AG04450 (cell line): ENCODE measurements around the gene NPAS3. TPM values are rescaled to one million over a fixed set of nuclear protein-coding genes. Genes with fewer than 3 reads are reported as not detected.

Source experiments
- CTCF ChIA-PET: fragments of 300-600, 350-600 bp; formaldehyde crosslinking; extraction: SDS; loops from one replicate; lab custom pipeline; 2022; ENCODE audit warnings: antibody characterized with exemption, inconsistent platforms; lab: Charles Lee
- POLR2A ChIA-PET: fragments of 350-600 bp; formaldehyde crosslinking; extraction: SDS; loops from one replicate; lab custom pipeline; 2021; ENCODE audit warnings: antibody characterized with exemption, inconsistent platforms; lab: Yijun Ruan, JAX
- DNase-seq: peaks from one replicate; pipeline ENCODE4 v3.0.0-alpha.2; 2011; ENCODE audit warnings: low read depth, low spot score
- H3K27ac ChIP-seq: one replicate; pipeline ENCODE4 v1.5.1; 2012; ENCODE audit warnings: low read depth, low read length, control low read depth
- H3K27me3 ChIP-seq: one replicate; pipeline ENCODE4 v1.6.0; 2012; ENCODE audit warnings: low read length; ENCODE audit not compliant: control insufficient read depth, insufficient read depth
- H3K4me3 ChIP-seq: 2 replicates; pipeline ENCODE4 v1.5.1; 2011; ENCODE audit warnings: mild to moderate bottlenecking, low read depth, low read length, control low read depth
- H3K9me3 ChIP-seq: 2 replicates; pipeline ENCODE4 v1.5.1; 2012; ENCODE audit warnings: low read length; ENCODE audit not compliant: control insufficient read depth, insufficient read depth
- polyA plus RNA-seq: library from polyadenylated mRNA; depleted of rRNA; stranded (reverse); fragments of >200 nt; gene quantifications from 2 replicates; pipeline ENCODE4 v1.2.3, GENCODE V29; 2011
- TF ChIP-seq, protein P1 (sequence below): IDR thresholded peaks from 2 replicates; pipeline ENCODE4 v1.5.1; 2011; ENCODE audit warnings: low read depth, low read length, control low read depth, inconsistent platforms

NPAS3 gene
- polyA plus RNA-seq, 1 experiment: not detected

DNA sequence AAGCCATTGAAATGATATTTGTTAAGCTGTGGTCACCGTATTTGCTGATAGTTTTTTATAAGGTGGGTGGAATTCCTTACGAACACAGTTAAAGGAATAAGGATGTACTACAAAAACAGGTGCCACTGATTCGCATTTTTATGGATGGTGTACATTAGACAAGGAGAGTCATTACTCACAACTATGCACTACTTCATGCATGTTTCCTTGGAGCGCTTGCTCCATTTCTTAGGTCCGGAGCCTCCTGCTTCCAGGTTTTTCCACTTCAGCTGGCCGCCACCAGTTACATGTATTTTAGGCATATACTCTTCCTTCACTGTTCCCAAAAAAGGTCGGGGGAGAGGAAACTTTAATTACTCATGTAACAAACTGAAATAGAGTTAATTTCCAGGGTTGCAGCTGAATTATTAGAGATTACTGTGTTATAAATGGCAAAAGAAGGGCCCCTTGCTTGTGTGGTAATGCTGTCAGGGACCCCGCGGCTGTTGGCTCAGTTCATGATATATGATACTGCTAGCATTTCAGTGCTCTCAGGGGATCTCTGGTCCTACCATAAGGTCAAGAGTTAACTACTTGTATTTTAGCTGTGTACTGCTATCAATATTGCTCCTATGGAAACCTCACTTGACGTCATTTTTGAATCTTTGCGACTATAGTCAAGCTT is 454.7 kb downstream of the NPAS3 start:
- Histone ChIP-seq H3K27me3 (no peaks in the 10 kb centered on the region), H3K9me3 (no peaks in the 10 kb centered on the region), H3K4me3 (no peak overlapping the region), H3K27ac (no peak overlapping the region)
- TF ChIP-seq, protein P1, sequence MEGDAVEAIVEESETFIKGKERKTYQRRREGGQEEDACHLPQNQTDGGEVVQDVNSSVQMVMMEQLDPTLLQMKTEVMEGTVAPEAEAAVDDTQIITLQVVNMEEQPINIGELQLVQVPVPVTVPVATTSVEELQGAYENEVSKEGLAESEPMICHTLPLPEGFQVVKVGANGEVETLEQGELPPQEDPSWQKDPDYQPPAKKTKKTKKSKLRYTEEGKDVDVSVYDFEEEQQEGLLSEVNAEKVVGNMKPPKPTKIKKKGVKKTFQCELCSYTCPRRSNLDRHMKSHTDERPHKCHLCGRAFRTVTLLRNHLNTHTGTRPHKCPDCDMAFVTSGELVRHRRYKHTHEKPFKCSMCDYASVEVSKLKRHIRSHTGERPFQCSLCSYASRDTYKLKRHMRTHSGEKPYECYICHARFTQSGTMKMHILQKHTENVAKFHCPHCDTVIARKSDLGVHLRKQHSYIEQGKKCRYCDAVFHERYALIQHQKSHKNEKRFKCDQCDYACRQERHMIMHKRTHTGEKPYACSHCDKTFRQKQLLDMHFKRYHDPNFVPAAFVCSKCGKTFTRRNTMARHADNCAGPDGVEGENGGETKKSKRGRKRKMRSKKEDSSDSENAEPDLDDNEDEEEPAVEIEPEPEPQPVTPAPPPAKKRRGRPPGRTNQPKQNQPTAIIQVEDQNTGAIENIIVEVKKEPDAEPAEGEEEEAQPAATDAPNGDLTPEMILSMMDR: no peak
- CTCF ChIA-PET: no interaction called here
- POLR2A ChIA-PET: no interaction called here
- no peak for DNase-seq

DNA sequence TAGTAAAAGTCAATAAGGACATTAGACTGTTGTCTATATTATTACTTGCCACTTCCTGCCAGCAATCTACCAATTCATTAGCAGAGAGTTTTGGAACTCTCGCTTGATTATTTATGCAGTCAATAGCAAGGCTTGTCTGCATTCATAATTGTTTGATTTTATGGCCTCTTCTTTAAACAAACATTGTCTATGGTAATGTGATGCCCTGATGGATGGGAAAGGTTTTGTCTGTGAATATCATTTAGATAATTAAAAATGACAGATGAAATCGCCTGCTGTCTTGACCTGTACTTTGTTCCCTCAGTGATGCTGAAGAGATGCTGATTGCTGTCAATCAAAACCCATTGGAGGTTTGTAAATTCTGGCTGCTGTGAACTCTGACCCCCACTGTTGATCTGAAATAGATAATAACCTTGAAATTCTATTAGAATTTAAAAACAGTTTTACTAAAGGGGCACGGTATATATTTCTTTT is 455.3 kb downstream of the NPAS3 start:
- H3K4me3 ChIP-seq: no peak overlapping the region
- no peaks in the 10 kb centered on the region for H3K27me3 ChIP-seq
- DNase-seq: no peak
- ChIA-PET POLR2A (no interaction called here), CTCF (no interaction called here)
- no peak overlapping the region for H3K27ac ChIP-seq
- TF ChIP-seq, protein P1: no peak
- no peaks in the 10 kb centered on the region for H3K9me3 ChIP-seq

DNA sequence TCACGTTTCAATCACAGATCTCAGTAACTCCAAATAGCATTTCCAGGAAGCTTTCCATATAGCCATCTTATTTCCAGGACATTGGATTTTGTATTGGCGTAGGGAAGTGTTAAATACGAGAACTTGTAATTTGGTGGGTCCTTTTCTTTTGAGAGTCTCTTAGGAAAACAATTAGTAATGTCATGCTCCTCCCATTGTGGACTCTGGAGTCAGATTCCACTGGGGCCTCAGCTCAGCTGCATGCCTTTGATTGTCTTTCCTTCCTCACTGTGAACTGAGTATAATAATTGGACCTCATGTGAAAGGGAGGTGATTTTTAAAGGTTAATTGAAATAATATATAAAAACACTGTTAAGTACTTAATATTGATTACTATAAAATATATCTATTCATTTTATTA is 462.6 kb downstream of the NPAS3 start:
- H3K27me3 ChIP-seq: no peaks in the 10 kb centered on the region
- H3K27ac ChIP-seq: no peak overlapping the region
- no peak for DNase-seq
- CTCF ChIA-PET: no interaction called here
- no peaks in the 10 kb centered on the region for H3K9me3 ChIP-seq
- TF ChIP-seq, protein P1: no peak
- H3K4me3 ChIP-seq: no peak overlapping the region
- POLR2A ChIA-PET: no interaction called here

DNA sequence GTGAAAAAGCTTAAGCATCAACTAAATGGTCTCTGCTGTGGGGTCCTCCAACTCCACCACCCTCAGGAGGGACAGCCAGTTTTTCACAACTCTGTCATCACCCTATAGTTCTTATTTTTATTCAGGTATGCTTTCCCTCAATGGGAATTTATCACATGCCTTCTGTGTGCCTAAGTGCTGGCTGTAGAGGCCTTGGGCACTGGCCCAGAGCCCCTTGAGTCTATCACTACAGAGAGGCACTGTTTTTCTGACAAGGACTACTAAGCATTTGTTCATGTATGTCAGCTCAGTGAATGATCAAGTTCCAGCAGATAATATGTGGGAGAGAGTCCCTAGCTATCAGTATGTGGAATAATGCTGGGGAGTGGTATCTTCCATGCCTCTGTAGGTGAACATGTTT is 463.9 kb downstream of the NPAS3 start:
- Histone ChIP-seq H3K9me3 (no peaks in the 10 kb centered on the region), H3K4me3 (no peak overlapping the region), H3K27me3 (no peaks in the 10 kb centered on the region), H3K27ac (no peak overlapping the region)
- POLR2A ChIA-PET: no interaction called here
- CTCF ChIA-PET: no interaction called here
- DNase-seq: no peak
- TF ChIP-seq, protein P1: no peak

DNA sequence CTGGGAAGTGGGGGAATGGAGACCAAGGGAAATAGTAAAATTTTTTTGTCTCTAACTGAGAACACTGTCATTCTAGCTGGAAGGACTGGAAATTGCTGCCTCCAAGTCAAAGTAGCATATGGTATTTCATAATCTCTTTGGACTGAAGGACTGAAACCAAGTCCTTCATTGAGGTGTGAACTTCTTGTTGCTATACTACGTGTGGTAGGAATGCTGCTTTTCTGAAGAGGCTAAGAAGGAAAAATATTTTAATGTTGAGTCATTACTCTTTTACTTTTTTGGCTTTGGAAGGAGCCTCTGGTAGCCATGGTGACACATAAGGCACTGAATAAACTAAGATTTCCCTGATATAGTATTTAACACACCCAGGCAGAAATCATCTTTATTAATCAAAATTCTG is 465.4 kb downstream of the NPAS3 start:
- H3K27ac ChIP-seq: no peak overlapping the region
- TF ChIP-seq, protein P1: no peak
- ChIA-PET POLR2A (no interaction called here), CTCF (no interaction called here)
- no peak overlapping the region for H3K4me3 ChIP-seq
- no peaks in the 10 kb centered on the region for H3K27me3 ChIP-seq
- DNase-seq: no peak
- no peaks in the 10 kb centered on the region for H3K9me3 ChIP-seq
